Left forelimb (tissue), 1 donor: Measurements from ENCODE around the gene CCDC50.

Experiments
- DNase-seq: peaks from one replicate; pipeline ENCODE4 v3.0.0-alpha.2; 2018; ENCODE audit warnings: low spot score

The CCDC50 gene

DNA sequence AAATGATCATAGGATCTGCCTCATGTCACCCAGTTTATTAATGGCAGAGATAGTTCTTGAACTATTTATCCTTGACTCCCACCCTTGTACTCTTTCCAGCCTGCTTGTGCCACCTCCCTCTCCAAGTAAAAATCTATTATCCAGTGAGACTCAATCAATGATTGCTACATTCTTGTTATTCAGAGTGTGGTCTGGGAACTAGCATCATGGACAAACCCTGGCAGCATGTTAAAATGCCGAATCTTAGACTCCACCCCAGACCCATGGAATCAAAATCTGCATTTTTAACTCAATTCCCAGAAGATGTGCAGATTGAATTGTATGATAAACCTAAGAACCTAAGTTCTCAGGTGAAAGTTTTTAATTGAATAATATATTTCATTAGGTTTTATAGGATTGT is 97.1 kb downstream of the CCDC50 start:
- DNase-seq: no peak

DNA sequence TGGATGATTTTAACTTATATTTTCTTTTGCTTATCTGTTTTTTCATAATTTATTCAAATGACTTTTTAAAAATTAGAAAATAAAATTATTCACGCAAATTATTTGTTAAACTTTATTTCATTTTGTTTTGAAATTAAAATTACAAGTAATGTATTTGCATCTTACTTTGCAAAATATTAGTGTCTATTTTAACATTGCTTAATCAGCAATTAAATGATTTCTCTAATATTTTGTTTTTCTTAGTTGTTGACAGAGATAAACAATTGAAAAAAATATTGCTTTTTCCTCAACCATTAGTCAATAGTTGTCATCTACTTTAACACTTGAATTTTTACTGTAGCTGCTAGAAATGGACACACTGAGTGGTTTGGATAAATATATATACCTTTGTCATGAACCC is 99.0 kb downstream of the CCDC50 start:
- no peak for DNase-seq

DNA sequence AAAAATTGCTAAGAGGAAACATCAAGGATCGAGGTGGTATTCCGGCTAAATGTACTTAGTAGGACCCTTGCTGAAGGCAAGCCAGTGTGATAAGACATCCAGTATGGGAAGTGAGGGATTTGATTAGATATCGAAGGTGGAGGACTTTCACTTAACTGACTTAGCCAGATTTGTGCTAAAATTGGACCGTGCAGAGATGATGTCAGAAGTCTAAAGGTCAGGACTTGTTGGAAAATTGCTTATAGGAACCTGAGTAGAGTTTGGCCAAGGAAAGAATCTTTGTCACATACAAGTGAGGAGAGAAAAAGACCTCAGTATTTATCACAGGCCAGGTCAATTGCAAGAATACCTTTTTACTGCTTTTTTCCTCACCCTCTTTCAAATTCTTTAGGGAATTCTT is 100.9 kb downstream of the CCDC50 start:
- DNase-seq: no peak

DNA sequence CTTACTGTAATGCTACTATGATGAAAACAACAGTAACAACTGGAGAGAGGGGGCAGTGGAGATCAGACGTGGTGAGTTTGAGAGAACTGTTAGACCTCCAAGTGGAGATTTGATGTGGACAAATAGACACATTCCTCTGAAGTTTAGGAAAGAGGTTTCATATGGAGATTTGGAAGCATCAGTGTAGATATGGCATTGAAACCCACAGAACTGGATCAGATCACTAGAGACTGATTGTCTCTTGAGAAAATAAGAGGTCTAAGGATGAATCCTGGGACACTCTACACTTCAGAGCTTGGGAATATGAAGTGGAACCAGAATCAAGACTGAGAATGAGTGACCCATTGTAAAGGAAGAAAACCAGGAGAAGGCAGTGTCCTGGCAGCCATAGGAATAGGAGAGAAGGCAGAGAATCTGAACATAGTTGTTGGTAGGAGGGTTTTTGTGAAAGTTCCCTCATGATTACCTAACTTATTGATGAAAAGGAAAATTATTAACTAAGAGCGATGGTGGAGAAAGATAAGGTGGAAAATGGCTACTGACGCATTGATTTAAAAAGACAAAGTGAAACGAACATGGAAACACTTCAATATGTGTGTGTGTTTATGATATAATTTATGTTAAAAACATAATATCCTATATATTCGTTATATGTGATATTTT is 102.1 kb downstream of the CCDC50 start:
- DNase-seq: no peak

DNA sequence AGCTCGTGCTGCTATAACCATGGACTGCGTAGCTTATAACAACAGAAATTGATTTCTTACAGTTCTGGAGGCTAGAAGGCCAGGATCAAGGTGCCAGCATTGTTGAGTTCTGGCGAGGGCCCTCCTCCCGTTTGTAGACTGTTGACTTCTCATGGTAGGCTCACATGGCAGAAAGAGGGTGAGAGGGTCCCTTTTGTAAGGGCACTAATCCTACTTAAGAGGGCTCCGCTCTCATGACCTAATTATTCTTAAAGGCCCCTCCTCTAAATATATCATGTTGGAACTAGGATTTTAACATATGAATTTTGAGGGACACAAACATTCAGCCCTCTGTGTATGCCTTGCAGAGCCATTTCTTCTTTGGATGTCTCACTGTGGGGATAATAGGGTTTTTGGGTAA is 103.0 kb downstream of the CCDC50 start:
- no peak for DNase-seq

DNA sequence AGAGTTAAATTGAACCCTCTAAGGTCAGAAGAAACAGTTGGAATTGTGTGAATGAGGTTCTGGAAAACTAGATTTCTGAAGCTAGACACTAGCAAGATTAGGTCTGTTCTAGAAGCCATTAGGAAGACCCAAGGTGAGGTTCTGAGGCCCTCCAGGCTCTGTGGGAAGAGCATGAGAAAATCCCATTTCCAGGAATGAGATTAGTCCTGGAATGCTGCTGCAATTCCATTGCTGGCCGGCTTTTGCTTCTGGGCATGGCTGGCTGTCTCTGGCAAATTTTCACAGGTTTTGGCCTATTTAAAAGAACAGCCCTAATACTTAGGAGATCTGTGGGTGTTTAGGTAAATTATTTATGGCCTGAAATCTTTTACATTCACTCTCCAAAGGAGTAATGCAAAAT is 104.8 kb downstream of the CCDC50 start:
- DNase-seq: no peak

DNA sequence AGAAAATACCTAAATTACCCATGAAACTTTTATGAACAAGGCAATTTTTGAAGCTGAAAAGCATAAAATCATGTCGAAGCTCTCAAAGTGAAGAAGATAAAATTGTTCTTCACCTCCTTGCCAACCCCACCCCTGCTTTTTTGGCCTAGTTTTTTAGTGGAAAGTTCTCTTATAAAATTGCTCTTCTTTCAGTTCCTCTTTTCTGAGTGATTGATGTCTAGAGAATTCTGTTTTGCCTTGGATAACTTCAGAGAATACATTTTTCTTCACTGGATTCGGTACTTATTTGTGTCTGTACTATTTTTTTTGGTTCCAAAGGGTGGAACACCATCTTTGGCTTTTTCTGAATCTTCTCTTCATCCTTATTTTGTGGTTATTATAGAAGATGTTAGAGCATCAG is 106.8 kb downstream of the CCDC50 start:
- DNase-seq: no peak

DNA sequence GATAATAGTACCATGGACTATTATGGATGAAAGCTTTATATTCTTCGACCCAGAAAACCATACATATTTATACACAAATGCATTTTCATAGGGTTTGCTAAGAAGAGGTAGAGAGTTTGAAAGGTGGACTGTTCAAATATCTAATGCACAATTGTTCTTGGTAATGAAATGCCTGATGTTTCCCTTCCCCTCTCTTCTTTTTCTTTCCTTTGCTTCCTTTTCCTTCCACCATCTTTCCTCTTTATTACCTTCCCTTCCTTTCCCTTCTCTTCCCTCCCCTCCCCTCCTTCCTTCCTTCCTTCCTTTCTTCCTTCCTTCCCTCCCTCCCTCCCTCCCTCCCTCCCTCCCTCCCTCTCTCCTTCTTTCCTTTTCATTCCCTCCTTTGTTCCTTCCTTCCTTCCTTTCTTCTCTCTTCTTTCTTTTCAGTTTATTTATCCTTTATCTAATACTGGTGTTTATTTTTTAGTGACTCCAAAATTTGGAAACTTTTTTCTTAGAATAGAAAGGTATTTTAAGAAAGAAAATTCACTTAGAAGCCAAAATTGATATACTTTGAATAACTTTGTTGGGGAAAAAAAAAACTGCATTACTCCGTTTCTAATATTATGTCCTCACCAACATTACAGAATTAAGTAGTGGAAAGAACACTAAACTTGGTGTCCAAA is 109.1 kb downstream of the CCDC50 start:
- no peak for DNase-seq

DNA sequence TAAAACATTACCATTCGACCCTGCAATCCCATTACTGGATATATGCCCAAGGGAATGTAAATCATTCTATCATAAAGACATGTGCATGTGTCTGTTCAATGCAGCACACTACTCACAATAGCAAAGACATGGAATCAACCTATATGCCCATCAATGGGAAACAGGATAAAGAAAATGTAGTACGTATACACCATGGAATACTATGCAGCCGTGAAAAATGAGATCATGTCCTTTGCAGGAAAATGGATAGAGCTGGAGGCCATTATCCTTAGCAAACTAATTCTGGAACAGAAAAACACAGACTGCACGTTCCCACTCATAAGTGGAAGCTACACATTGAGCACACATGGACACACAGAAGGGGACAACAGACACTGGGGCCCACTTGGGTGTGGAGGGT is 111.3 kb downstream of the CCDC50 start:
- DNase-seq: no peak

DNA sequence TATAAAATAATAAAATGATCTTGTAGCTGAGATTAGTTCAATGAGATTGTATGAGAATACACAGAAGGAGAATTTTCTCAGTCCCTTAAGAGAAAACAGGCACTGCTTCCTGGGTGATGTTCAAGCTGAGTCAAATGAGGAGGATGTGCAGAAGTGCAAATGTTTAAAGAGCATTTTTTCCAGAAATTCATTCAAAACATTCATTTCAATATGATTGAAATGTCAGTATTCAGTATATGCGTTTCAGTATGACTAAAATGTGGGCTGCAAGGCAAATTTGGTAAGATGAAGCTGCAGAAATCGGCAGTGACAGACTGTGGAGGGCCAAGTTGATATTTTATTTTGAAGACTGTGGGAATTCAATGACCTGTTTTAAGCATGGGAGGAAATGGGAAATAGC is 112.5 kb downstream of the CCDC50 start:
- no peak for DNase-seq

DNA sequence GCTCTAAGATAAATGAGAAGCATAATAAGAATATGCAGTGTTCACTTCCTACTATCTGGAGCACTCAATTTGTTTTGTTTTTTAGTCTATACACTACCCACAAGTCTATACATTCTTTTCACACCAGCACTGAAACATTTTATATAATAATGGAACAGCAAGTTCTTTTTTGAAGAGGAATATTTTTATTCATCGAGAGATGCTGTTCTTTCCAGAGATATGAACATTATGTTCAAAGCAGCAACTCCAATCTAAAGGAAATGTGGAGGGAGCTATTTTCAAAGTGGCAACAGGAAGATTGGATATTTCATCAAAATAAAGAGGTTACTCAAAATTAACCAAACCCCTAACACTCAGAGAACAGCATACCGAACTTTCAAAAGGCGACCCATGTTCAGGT is 115.4 kb downstream of the CCDC50 start:
- DNase-seq: no peak
